NCI-H2171 treated with DMSO at 0.1 percent for 48 hours (cell line): Measurements from ENCODE around the gene YPEL2.
"Not testable (repeated sequence)": the region's sequence is repeated elsewhere in the genome, so short reads cannot be mapped to it uniquely, and the experiment has no call there.

ENCODE experiments used
- DNase-seq: peaks from one replicate; lab custom pipeline; 2025; lab: John Stamatoyannopoulos, UW

Gene YPEL2

GRCh38 chr17:59331129-59331928 lies at the start of gene YPEL2:
Gene YPEL2 (plus strand): TSS chr17:59331655. CDS start chr17:59353410, 21,755 bp downstream.
- DNase-seq = peak; percentile 89

- DNase-seq = no peak
Observed at GRCh38 chr17:59284317-59284716, 47.1 kb upstream of the YPEL2 start.

- no peak for DNase-seq
Observed at GRCh38 chr17:59287452-59287851, 44.0 kb upstream of the YPEL2 start.

GRCh38 chr17:59287891-59288290 lies 43.6 kb upstream of the YPEL2 start:
- DNase-seq = no peak

GRCh38 chr17:59289981-59290301 lies 41.5 kb upstream of the YPEL2 start:
- DNase-seq = no peak

- DNase-seq = not testable (repeated sequence)
Observed at GRCh38 chr17:59290302-59290998, 41.0 kb upstream of the YPEL2 start.

- no peak for DNase-seq
Observed at GRCh38 chr17:59292174-59292523, 39.3 kb upstream of the YPEL2 start.

- peak; percentile 28 for DNase-seq
Observed at GRCh38 chr17:59296190-59296589, 35.3 kb upstream of the YPEL2 start.

- DNase-seq = no peak
Observed at GRCh38 chr17:59298521-59298920, 32.9 kb upstream of the YPEL2 start.

- no peak for DNase-seq
Observed at GRCh38 chr17:59299400-59300092, 31.9 kb upstream of the YPEL2 start.

- no peak for DNase-seq
Observed at GRCh38 chr17:59300941-59301340, 30.5 kb upstream of the YPEL2 start.

GRCh38 chr17:59304811-59305210 lies 26.6 kb upstream of the YPEL2 start:
- no peak for DNase-seq

GRCh38 chr17:59310263-59310920 lies 21.1 kb upstream of the YPEL2 start:
- no peak for DNase-seq

- peak; percentile 76 for DNase-seq
Observed at GRCh38 chr17:59311051-59311468, 20.4 kb upstream of the YPEL2 start.

- DNase-seq = not testable (repeated sequence)
Observed at GRCh38 chr17:59311521-59311920, 19.9 kb upstream of the YPEL2 start.

GRCh38 chr17:59315866-59316265 lies 15.6 kb upstream of the YPEL2 start:
- no peak for DNase-seq

GRCh38 chr17:59327121-59327980 lies 4.1 kb upstream of the YPEL2 start:
- DNase-seq = peak; percentile 55

GRCh38 chr17:59327981-59328290 lies 3.5 kb upstream of the YPEL2 start:
- no peak for DNase-seq

- DNase-seq = peak; percentile 98
Observed at GRCh38 chr17:59328601-59329000, 2.9 kb upstream of the YPEL2 start.

- DNase-seq = peak; percentile 39
Observed at GRCh38 chr17:59329176-59330052, 2.0 kb upstream of the YPEL2 start.
